ENCODE data around the gene KRTAP5-3.
"Not testable (repeated sequence)": the region's sequence is repeated elsewhere in the genome, so short reads cannot be mapped to it uniquely, and the experiment has no call there.

Gene KRTAP5-3

DNA sequence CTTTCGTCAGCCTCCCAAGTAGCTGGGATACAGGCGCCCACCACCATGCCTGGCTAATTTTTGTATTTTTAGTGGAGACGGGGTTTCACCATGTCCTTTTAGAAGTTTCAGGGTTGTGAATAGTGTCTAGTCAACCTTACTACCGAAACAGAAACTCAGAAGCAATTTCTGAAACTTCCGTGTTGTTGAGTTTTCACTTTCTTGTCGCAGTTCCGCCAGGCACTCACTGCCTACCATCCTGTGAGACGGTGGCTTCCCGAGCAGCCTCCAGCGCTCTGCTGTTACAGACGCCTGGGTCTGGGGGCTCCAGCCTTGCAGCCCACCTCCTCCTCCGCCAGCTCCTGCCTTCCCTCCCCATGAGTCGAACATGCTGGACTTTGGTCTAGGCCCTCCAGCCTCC is 2.3 kb downstream of the KRTAP5-3 start:
- not testable (repeated sequence) for H3K18ac ChIP-seq (ENCODE audit: low read length); H3K4ac ChIP-seq (ENCODE audit: low read depth, low read length); H3K9ac ChIP-seq (ENCODE audit: low read length); H3K4me3 ChIP-seq (ENCODE audit: low read depth, low read length); H3K79me2 ChIP-seq (ENCODE audit: control insufficient read depth, insufficient read depth, low read length, poor library complexity); H2AFZ ChIP-seq (ENCODE audit: insufficient read depth, low read length, poor library complexity); H3K79me1 ChIP-seq (ENCODE audit: low read length); H3K27ac ChIP-seq (ENCODE audit: low read depth, low read length); H3K36me3 ChIP-seq (ENCODE audit: control insufficient read depth in 1 of 2, insufficient read depth in 2 of 2, low read length in 2 of 2); DNase-seq; H3K4me1 ChIP-seq (ENCODE audit: control insufficient read depth in 1 of 2, insufficient read depth in 2 of 2, low read length in 2 of 2); H3K4me2 ChIP-seq (ENCODE audit: low read length); H2BK5ac ChIP-seq (ENCODE audit: low read depth, low read length, poor library complexity); H2BK12ac ChIP-seq (ENCODE audit: low read length); H4K8ac ChIP-seq (ENCODE audit: low read depth, low read length); H3K14ac ChIP-seq (ENCODE audit: low read length); H3K27me3 ChIP-seq (ENCODE audit: insufficient read depth, low read length); H2AK5ac ChIP-seq (ENCODE audit: low read length); H4K12ac ChIP-seq (ENCODE audit: low read depth, low read length); H3K23ac ChIP-seq (ENCODE audit: low read length); H4K91ac ChIP-seq (ENCODE audit: low read depth, low read length); H2BK120ac ChIP-seq (ENCODE audit: insufficient read depth, low read length, poor library complexity); H3K9me3 ChIP-seq (ENCODE audit: insufficient read depth, low read depth, low read length)
- no CpG with 5 or more reads among the region's 13 CpGs for WGBS (ENCODE audit: extremely low coverage, insufficient coverage, insufficient read length)

DNA sequence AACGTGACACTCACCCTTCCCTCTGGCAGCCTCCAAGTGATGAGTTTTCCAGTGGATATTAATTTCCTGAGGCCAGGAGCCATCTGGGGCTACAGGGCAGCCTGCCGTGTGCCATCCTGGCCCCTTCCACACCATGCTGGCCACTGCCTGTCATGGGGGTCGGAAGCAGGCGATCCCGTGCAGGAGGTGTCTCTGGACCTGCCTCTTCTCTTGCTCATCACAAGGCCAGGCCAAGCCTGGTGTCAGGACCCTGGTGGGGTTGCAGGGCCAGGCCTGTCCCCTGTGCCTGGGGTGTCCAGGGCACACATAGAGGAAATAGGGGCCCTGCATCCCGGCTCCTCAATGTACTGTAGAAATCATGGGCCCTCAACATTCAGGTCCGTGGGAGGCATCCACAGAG is 3.6 kb downstream of the KRTAP5-3 start:
- Histone ChIP-seq H4K12ac (ENCODE audit: low read depth, low read length) (no peak overlapping the region), H3K4me1 (ENCODE audit: control insufficient read depth in 1 of 2, insufficient read depth in 2 of 2, low read length in 2 of 2) (no peaks in the 10 kb centered on the region), H2BK120ac (ENCODE audit: insufficient read depth, low read length, poor library complexity) (no peak overlapping the region), H3K9ac (ENCODE audit: low read length) (no peak overlapping the region), H3K9me3 (ENCODE audit: insufficient read depth, low read depth, low read length) (no peaks in the 10 kb centered on the region), H2AFZ (ENCODE audit: insufficient read depth, low read length, poor library complexity) (no peak overlapping the region), H3K36me3 (ENCODE audit: control insufficient read depth in 1 of 2, insufficient read depth in 2 of 2, low read length in 2 of 2) (no peaks in the 10 kb centered on the region), H4K8ac (ENCODE audit: low read depth, low read length) (no peak overlapping the region), H2AK5ac (ENCODE audit: low read length) (no peak overlapping the region), H3K23ac (ENCODE audit: low read length) (no peak overlapping the region), H3K79me1 (ENCODE audit: low read length) (no peaks in the 10 kb centered on the region), H4K91ac (ENCODE audit: low read depth, low read length) (no peak overlapping the region), H3K27ac (ENCODE audit: low read depth, low read length) (no peak overlapping the region), H3K27me3 (ENCODE audit: insufficient read depth, low read length) (no peaks in the 10 kb centered on the region), H3K18ac (ENCODE audit: low read length) (no peak overlapping the region), H2BK12ac (ENCODE audit: low read length) (no peak overlapping the region), H2BK5ac (ENCODE audit: low read depth, low read length, poor library complexity) (no peak overlapping the region), H3K79me2 (ENCODE audit: control insufficient read depth, insufficient read depth, low read length, poor library complexity) (no peaks in the 10 kb centered on the region), H3K4ac (ENCODE audit: low read depth, low read length) (no peak overlapping the region), H3K14ac (ENCODE audit: low read length) (no peak overlapping the region), H3K4me3 (ENCODE audit: low read depth, low read length) (no peak overlapping the region), H3K4me2 (ENCODE audit: low read length) (no peak overlapping the region)
- no CpG with 5 or more reads among the region's 7 CpGs for WGBS (ENCODE audit: extremely low coverage, insufficient coverage, insufficient read length)
- DNase-seq, result no peak

DNA sequence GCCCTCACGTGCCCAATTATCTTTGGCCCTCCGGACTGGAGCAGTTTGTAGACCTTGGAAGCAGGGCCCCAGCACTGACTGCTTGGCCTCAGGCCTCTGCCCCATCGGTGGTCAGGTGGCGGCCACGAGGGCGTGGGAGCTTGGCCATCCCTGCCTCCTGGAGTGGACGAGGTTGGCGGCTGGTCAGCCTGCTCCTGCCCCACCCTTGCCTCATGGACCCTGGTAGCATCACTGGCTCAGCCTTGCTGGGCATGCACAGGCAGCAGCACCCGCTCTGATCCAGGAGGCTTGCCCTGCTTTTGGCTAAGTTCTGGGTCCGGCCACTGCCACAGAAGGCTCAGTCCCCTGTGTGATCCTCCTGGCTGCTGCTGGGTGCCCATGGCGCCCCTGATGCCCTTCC is 4.1 kb downstream of the KRTAP5-3 start:
- Histone ChIP-seq H3K4ac (ENCODE audit: low read depth, low read length) (no peak overlapping the region), H2BK12ac (ENCODE audit: low read length) (no peak overlapping the region), H3K4me2 (ENCODE audit: low read length) (no peak overlapping the region), H3K9me3 (ENCODE audit: insufficient read depth, low read depth, low read length) (no peaks in the 10 kb centered on the region), H3K9ac (ENCODE audit: low read length) (no peak overlapping the region), H3K79me1 (ENCODE audit: low read length) (no peaks in the 10 kb centered on the region), H3K27me3 (ENCODE audit: insufficient read depth, low read length) (no peaks in the 10 kb centered on the region), H2AFZ (ENCODE audit: insufficient read depth, low read length, poor library complexity) (no peak overlapping the region), H4K12ac (ENCODE audit: low read depth, low read length) (no peak overlapping the region), H3K79me2 (ENCODE audit: control insufficient read depth, insufficient read depth, low read length, poor library complexity) (no peaks in the 10 kb centered on the region), H3K27ac (ENCODE audit: low read depth, low read length) (no peak overlapping the region), H4K8ac (ENCODE audit: low read depth, low read length) (no peak overlapping the region), H3K4me1 (ENCODE audit: control insufficient read depth in 1 of 2, insufficient read depth in 2 of 2, low read length in 2 of 2) (no peaks in the 10 kb centered on the region), H2BK120ac (ENCODE audit: insufficient read depth, low read length, poor library complexity) (no peak overlapping the region), H3K23ac (ENCODE audit: low read length) (no peak overlapping the region), H3K14ac (ENCODE audit: low read length) (no peak overlapping the region), H4K91ac (ENCODE audit: low read depth, low read length) (no peak overlapping the region), H3K4me3 (ENCODE audit: low read depth, low read length) (no peak overlapping the region), H2BK5ac (ENCODE audit: low read depth, low read length, poor library complexity) (no peak overlapping the region), H3K18ac (ENCODE audit: low read length) (no peak overlapping the region), H3K36me3 (ENCODE audit: control insufficient read depth in 1 of 2, insufficient read depth in 2 of 2, low read length in 2 of 2) (no peaks in the 10 kb centered on the region), H2AK5ac (ENCODE audit: low read length) (no peak overlapping the region)
- no peak for DNase-seq
- no CpG with 5 or more reads among the region's 11 CpGs for WGBS (ENCODE audit: extremely low coverage, insufficient coverage, insufficient read length)

DNA sequence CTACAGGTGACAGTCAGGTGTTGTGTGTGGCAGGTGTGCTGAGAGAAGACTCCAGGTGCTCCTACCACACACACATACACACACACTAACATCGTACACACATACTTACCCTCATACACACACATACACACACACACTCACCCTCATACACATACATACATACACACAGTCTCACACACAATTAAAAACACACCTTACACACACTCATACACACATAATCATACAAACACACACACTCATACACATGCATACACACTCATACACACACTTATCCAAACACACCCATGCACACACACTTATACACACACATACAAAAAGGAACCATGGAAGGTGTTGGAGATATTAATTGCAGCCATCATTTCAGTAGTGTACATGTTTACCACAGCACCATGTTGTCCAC is 4.6 kb downstream of the KRTAP5-3 start:
- H3K23ac ChIP-seq (ENCODE audit: low read length), result no peak overlapping the region
- no peaks in the 10 kb centered on the region for H3K4me1 ChIP-seq (ENCODE audit: control insufficient read depth in 1 of 2, insufficient read depth in 2 of 2, low read length in 2 of 2)
- no peak overlapping the region for H2BK12ac ChIP-seq (ENCODE audit: low read length)
- DNase-seq, result no peak
- H3K18ac ChIP-seq (ENCODE audit: low read length), result no peak overlapping the region
- no peak overlapping the region for H2AFZ ChIP-seq (ENCODE audit: insufficient read depth, low read length, poor library complexity)
- H2AK5ac ChIP-seq (ENCODE audit: low read length), result no peak overlapping the region
- no peaks in the 10 kb centered on the region for H3K36me3 ChIP-seq (ENCODE audit: control insufficient read depth in 1 of 2, insufficient read depth in 2 of 2, low read length in 2 of 2)
- H2BK120ac ChIP-seq (ENCODE audit: insufficient read depth, low read length, poor library complexity), result no peak overlapping the region
- no peak overlapping the region for H3K4me2 ChIP-seq (ENCODE audit: low read length)
- H4K12ac ChIP-seq (ENCODE audit: low read depth, low read length), result no peak overlapping the region
- no peak overlapping the region for H3K27ac ChIP-seq (ENCODE audit: low read depth, low read length)
- no peak overlapping the region for H3K4me3 ChIP-seq (ENCODE audit: low read depth, low read length)
- H3K79me1 ChIP-seq (ENCODE audit: low read length), result no peaks in the 10 kb centered on the region
- WGBS (ENCODE audit: extremely low coverage, insufficient coverage, insufficient read length), result 100% methylated on average over 1 of the region's 1 CpG
- no peaks in the 10 kb centered on the region for H3K79me2 ChIP-seq (ENCODE audit: control insufficient read depth, insufficient read depth, low read length, poor library complexity)
- no peak overlapping the region for H4K8ac ChIP-seq (ENCODE audit: low read depth, low read length)
- H3K4ac ChIP-seq (ENCODE audit: low read depth, low read length), result no peak overlapping the region
- no peak overlapping the region for H4K91ac ChIP-seq (ENCODE audit: low read depth, low read length)
- H3K9me3 ChIP-seq (ENCODE audit: insufficient read depth, low read depth, low read length), result peaks cover 2% of the 10 kb centered on the region
- H3K14ac ChIP-seq (ENCODE audit: low read length), result no peak overlapping the region
- no peak overlapping the region for H3K9ac ChIP-seq (ENCODE audit: low read length)
- no peaks in the 10 kb centered on the region for H3K27me3 ChIP-seq (ENCODE audit: insufficient read depth, low read length)
- H2BK5ac ChIP-seq (ENCODE audit: low read depth, low read length, poor library complexity), result no peak overlapping the region

Data from trophoblast cell (in vitro differentiated cells and primary cell).